IMR-90 (cell line): ENCODE data around the gene TENM4. TPM values are rescaled to one million over a fixed set of nuclear protein-coding genes. Genes with fewer than 3 reads are reported as not detected.

ENCODE experiments used
- ATAC-seq: fragments of 200-7000 bp; cut with Tn5 transposase; 2 replicates; pipeline ENCODE4 v1.9.1; 2020; ENCODE audit warnings: low read depth, mild to moderate bottlenecking, moderate library complexity
- BruUV-seq: library from RNA; stranded (reverse); fragments of 400-500 nt; replicated peaks from 2 replicates; lab custom pipeline; 2021; lab: Mats Ljungman, UMichigan
- CTCF ChIA-PET: fragments of 300-600 bp; formaldehyde crosslinking; extraction: SDS; loops from one replicate; lab custom pipeline; 2021; ENCODE audit warnings: antibody characterized with exemption; lab: Yijun Ruan, JAX
- POLR2A ChIA-PET: fragments of 300-600 bp; sonication (Branson Sonifier 250); formaldehyde crosslinking; loops from one replicate; lab custom pipeline; 2022; ENCODE audit warnings: antibody characterized with exemption; ENCODE audit not compliant: unreplicated experiment; lab: Charles Lee
- DNase-seq: peaks from one replicate; pipeline ENCODE4 v3.0.0; 2013
- H2AFZ ChIP-seq: replicated peaks from 2 replicates; pipeline ENCODE3; 2013; ENCODE audit warnings: low read length, mild to moderate bottlenecking; ENCODE audit not compliant: poor library complexity
- H2AK5ac ChIP-seq: 2 replicates; pipeline ENCODE4 v1.6.1; 2013; ENCODE audit warnings: low read depth, low read length, inconsistent platforms
- H2AK9ac ChIP-seq: replicated peaks from 2 replicates; pipeline ENCODE3; 2013; ENCODE audit warnings: mild to moderate bottlenecking, low read depth, low read length, moderate library complexity; ENCODE audit not compliant: poor library complexity
- H2BK120ac ChIP-seq: 2 replicates; pipeline ENCODE4 v1.6.1; 2013; ENCODE audit warnings: low read depth, low read length, inconsistent platforms
- H2BK15ac ChIP-seq: 3 replicates; pipeline ENCODE4 v1.6.1; 2013; ENCODE audit warnings: low read depth, low read length, inconsistent platforms
- H2BK20ac ChIP-seq: 2 replicates; pipeline ENCODE4 v1.6.1; 2013; ENCODE audit warnings: low read depth, mild to moderate bottlenecking, inconsistent platforms, low read length, moderate library complexity
- H2BK5ac ChIP-seq: 2 replicates; pipeline ENCODE4 v1.6.1; 2013; ENCODE audit warnings: mild to moderate bottlenecking, low read depth, low read length, inconsistent platforms; ENCODE audit not compliant: poor library complexity, severe bottlenecking
- H3K14ac ChIP-seq: replicated peaks from 2 replicates; pipeline ENCODE4 v1.6.1; 2013; ENCODE audit warnings: low read depth, low read length, inconsistent platforms
- H3K18ac ChIP-seq: 2 replicates; pipeline ENCODE4 v1.6.1; 2013; ENCODE audit warnings: low read depth, low read length, control low read depth
- H3K23ac ChIP-seq: 2 replicates; pipeline ENCODE4 v1.6.1; 2013; ENCODE audit warnings: low read depth, low read length, inconsistent platforms
- H3K27ac ChIP-seq: 2 replicates; pipeline ENCODE4 v1.5.1; 2013; ENCODE audit warnings: mild to moderate bottlenecking, control low read depth, low read length; ENCODE audit not compliant: insufficient read depth
- H3K27me3 ChIP-seq: 2 replicates; pipeline ENCODE4 v1.6.1; 2013; ENCODE audit warnings: low read length; ENCODE audit not compliant: control insufficient read depth, insufficient read depth
- H3K36me3 ChIP-seq: 2 replicates; pipeline ENCODE4 v1.6.1; 2013; ENCODE audit warnings: low read length, mixed read lengths; ENCODE audit not compliant: control insufficient read depth, insufficient read depth
- H3K4ac ChIP-seq: 2 replicates; pipeline ENCODE4 v1.6.1; 2013; ENCODE audit warnings: low read depth, low read length, inconsistent platforms
- H3K4me1 ChIP-seq: 2 replicates; pipeline ENCODE4 v1.6.1; 2013; ENCODE audit warnings: low read length, mixed read lengths; ENCODE audit not compliant: control insufficient read depth, insufficient read depth
- H3K4me2 ChIP-seq: 2 replicates; pipeline ENCODE4 v1.6.1; 2013; ENCODE audit warnings: low read depth, mild to moderate bottlenecking, control low read depth, low read length, moderate library complexity
- H3K4me3 ChIP-seq: 2 replicates; pipeline ENCODE4 v1.5.1; 2013; ENCODE audit warnings: low read depth, mild to moderate bottlenecking, control low read depth, low read length, moderate library complexity; ENCODE audit not compliant: insufficient read depth
- H3K56ac ChIP-seq: 2 replicates; pipeline ENCODE4 v1.6.1; 2013; ENCODE audit warnings: low read length, inconsistent platforms; ENCODE audit not compliant: insufficient read depth; ENCODE audit errors: extremely low read depth
- H3K79me1 ChIP-seq, 2 experiments: 2 replicates each; pipeline ENCODE4 v1.6.1; 2013; ENCODE audit warnings: low read length in 2 of 2, inconsistent platforms in 1 of 2, low read depth in 1 of 2
- H3K9ac ChIP-seq: 2 replicates; pipeline ENCODE4 v1.6.1; 2013; ENCODE audit warnings: low read depth, low read length, control low read depth
- H3K9me1 ChIP-seq: 2 replicates; pipeline ENCODE4 v1.6.1; 2013; ENCODE audit warnings: low read length, inconsistent platforms; ENCODE audit not compliant: insufficient read depth
- H3K9me3 ChIP-seq: 2 replicates; pipeline ENCODE4 v1.6.1; 2013; ENCODE audit warnings: low read length; ENCODE audit not compliant: control insufficient read depth, insufficient read depth
- H4K20me1 ChIP-seq: 2 replicates; pipeline ENCODE4 v1.6.1; 2013; ENCODE audit warnings: low read length, inconsistent platforms; ENCODE audit not compliant: insufficient read depth
- H4K5ac ChIP-seq: 2 replicates; pipeline ENCODE4 v1.6.1; 2013; ENCODE audit warnings: mild to moderate bottlenecking, low read depth, low read length, control low read depth
- H4K8ac ChIP-seq, 2 experiments: 2 replicates each; pipeline ENCODE4 v1.6.1; 2013; ENCODE audit warnings: low read depth in 2 of 2, low read length in 2 of 2, control low read depth in 1 of 2, inconsistent platforms in 1 of 2
- H4K91ac ChIP-seq: 2 replicates; pipeline ENCODE4 v1.6.1; 2013; ENCODE audit warnings: low read depth, low read length, inconsistent platforms; ENCODE audit not compliant: insufficient read depth
- CEBPB ChIP-seq: IDR thresholded peaks from 2 replicates; pipeline ENCODE4 v1.6.1; 2012; ENCODE audit warnings: low read depth, low read length, improper control_type of control experiment
- ELK1 ChIP-seq: fragments of 150-350 bp; IDR thresholded peaks from 2 replicates; pipeline ENCODE4 v1.6.1; 2016; ENCODE audit warnings: low read depth, mild to moderate bottlenecking, low read length, moderate library complexity, borderline replicate concordance
- FOS ChIP-seq: fragments of 150-350 bp; IDR thresholded peaks from 2 replicates; pipeline ENCODE4 v1.6.1; 2016; ENCODE audit warnings: low read depth, low read length
- MAFK ChIP-seq: IDR thresholded peaks from 2 replicates; pipeline ENCODE4 v1.6.1; 2012; ENCODE audit warnings: low read depth, low read length, improper control_type of control experiment
- NFE2L2 ChIP-seq: fragments of 150-350 bp; IDR thresholded peaks from 2 replicates; pipeline ENCODE4 v1.6.1; 2016; ENCODE audit warnings: low read depth, mild to moderate bottlenecking, low read length
- RAD21 ChIP-seq: IDR thresholded peaks from 2 replicates; pipeline ENCODE4 v1.6.1; 2012; ENCODE audit warnings: low read length, improper control_type of control experiment
- SMC3 ChIP-seq: fragments of 150-350 bp; IDR thresholded peaks from 2 replicates; pipeline ENCODE4 v1.6.1; 2016; ENCODE audit warnings: low read depth, mild to moderate bottlenecking, antibody characterized with exemption, low read length, moderate library complexity
- USF2 ChIP-seq: fragments of 150-350 bp; IDR thresholded peaks from 2 replicates; pipeline ENCODE4 v1.6.1; 2017; ENCODE audit warnings: mild to moderate bottlenecking, antibody characterized with exemption, low read length, low read depth
- WGBS, 2 experiments: methylation state at CpG; one replicate each; pipeline versions ENCODE4 v1.1.5 to v1.1.7; 2013; ENCODE audit warnings: missing lambda C conversion rate in 2 of 2; ENCODE audit not compliant: insufficient read length in 1 of 2; ENCODE audit errors: extremely low coverage in 2 of 2; 5-methylcytosine and 5-hydroxymethylcytosine counted together
- dilution Hi-C: fragments of 300-500 bp; cut with HindIII; formaldehyde crosslinking; loops from one replicate; pipeline ENCODE4 v1.14.3; 2018; ENCODE audit warnings: low sequenced_read_pairs; ENCODE audit not compliant: unreplicated experiment
- in situ Hi-C: fragments of 300-500 bp; cut with MboI; formaldehyde crosslinking; loops from 3 replicates; pipeline ENCODE4 v1.14.3; 2019; ENCODE audit warnings: low sequenced_read_pairs, inconsistent platforms, mixed read lengths
- intact Hi-C: fragments of 100-400 bp; cut with micrococcal nuclease; formaldehyde crosslinking; loops from 2 replicates; pipeline ENCODE4 v1.10.0; 2022
- polyA plus RNA-seq, 3 experiments: library from polyadenylated mRNA; depleted of rRNA; stranded (reverse); fragments of >200 nt; gene quantifications; 2 replicates each; pipeline ENCODE4 v1.2.3, GENCODE V29; 2012; ENCODE audit warnings: low replicate concordance in 1 of 3
- total RNA-seq: library from RNA; depleted of rRNA; stranded (reverse); fragments of >200 nt; gene quantifications from 2 replicates; pipeline ENCODE4 v1.2.3, GENCODE V29; 2012
- TF ChIP-seq, protein P1 (sequence below): conservative IDR thresholded peaks from 2 replicates; pipeline ENCODE4 v1.5.1; 2012; ENCODE audit warnings: mild to moderate bottlenecking, low read depth, low read length, improper control_type of control experiment

Gene TENM4
- total and polyA plus RNA-seq, 2 of the 4 experiments (the other 2 are of a cell fraction), result 7.4 to 9.0 TPM

DNA sequence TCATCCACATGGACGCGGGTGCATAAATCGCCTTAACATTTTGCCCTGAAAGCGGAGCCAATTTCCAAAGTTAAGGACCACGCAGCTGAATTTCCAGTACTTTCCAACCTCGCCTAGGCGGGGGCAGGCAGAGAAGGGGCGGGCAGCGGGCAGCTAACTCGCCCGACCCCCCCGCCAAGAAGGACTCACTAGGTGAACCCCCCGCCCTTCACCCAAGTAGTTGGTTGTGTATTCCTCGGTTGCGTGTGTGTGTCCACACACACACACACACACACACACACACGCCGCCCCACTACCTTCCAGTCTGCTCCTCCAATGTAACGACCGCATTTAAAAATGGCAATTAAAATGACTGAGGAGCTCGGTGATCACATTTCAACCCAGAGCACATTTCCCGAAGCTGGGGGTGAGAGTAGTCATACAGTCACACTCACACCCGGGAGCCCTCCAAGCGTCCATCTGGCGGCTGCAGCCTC, 1.4 kb downstream of the TENM4 start (continued):
- no peak for TF ChIP-seq FOS

DNA sequence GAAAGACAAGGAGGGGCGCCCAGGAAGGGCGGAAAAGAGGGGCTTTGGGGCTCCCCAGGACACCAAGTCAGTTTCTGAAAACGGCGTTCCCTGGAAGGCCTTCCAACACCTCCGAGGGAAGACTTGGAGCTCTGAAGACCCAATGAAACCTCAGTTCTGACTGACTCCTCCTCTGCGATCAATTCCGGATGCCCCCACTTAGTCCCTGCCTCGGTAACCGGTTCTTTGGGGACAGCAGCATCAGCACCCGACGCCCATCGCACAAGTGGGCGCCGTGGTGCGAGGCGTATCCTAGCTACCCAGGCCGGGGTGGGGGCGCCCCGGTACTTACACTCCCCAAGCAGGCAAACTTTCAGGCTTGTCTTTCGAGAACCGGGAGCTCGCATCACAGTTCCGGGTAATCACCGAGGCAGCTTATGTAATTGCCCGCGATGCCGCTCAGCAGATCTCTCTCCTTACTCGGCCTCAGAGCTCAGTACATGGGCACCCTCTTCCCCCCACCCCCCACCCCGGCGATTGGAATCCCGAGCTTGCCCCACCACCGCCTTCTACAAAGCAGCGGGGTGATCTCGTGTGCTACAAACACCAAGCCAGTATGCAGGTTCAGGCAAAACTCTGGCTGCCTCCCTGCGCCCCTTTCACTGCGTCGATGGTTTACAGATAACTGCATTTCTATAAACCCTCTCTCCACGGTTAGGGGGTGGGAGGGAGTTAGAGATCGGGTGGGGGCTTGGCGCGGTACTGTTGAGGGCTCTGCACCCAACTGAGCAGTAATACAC, 2.0 kb downstream of the TENM4 start:
- peak overlapping the region; percentile 22 for H3K14ac ChIP-seq
- no peak overlapping the region for H2BK15ac ChIP-seq
- H4K91ac ChIP-seq, result no peak overlapping the region
- peak overlapping the region; percentile 25; the same call in 1 of the 2 replicates for H3K18ac ChIP-seq
- in situ Hi-C loops (loop anchor here (10.0 kb wide), 1 partner anchor 344 kb away; no protein-coding TSS in a partner anchor), dilution Hi-C loops (no loop called here), intact Hi-C loops (loop anchor here (10.0 kb wide), 1 partner anchor 334 kb away; no protein-coding TSS in a partner anchor)
- peaks cover 2% of the 10 kb centered on the region; the same call in 1 of the 2 replicates for H3K9me1 ChIP-seq
- peak overlapping the region; percentile 7; the same call in 1 of the 2 replicates for H4K5ac ChIP-seq
- H3K79me1 ChIP-seq, result peaks cover 6 to 34% of the 10 kb centered on the region in 2 experiments
- WGBS, 2 experiments, result 0% methylated on average over 16 of the region's 41 CpGs; no CpG with 5 or more reads in 1 of the 2 experiments
- peak overlapping the region; percentile 32; the same call in 1 of the 2 replicates for H2AK5ac ChIP-seq
- H3K36me3 ChIP-seq, result no peaks in the 10 kb centered on the region
- H3K4me2 ChIP-seq, result peak overlapping the region; percentile 86
- peak overlapping the region; percentile 39 to 75; a peak in 1 of 4 replicates for H4K8ac ChIP-seq
- no peak for ATAC-seq
- peak overlapping the region; percentile 26; the same call in 1 of the 2 replicates for H2BK120ac ChIP-seq
- no peak overlapping the region for H3K56ac ChIP-seq
- peak overlapping the region; percentile 57 for H3K4me3 ChIP-seq
- peak overlapping the region; percentile 60; the same call in 1 of the 2 replicates for H3K9ac ChIP-seq
- ChIA-PET CTCF (interaction anchor here (0.6 to 2.0 kb wide), 5 partner anchors 17 to 107 kb away, joined by 3 to 5 read pairs (median 4); no protein-coding TSS in a partner anchor), POLR2A (no interaction called here)
- no TSS peak for BruUV-seq
- peak overlapping the region; percentile 67 for H3K23ac ChIP-seq
- H3K4me1 ChIP-seq, result peaks cover 7% of the 10 kb centered on the region
- peak; percentile 42 for DNase-seq
- H2AK9ac ChIP-seq, result peak overlapping the region; percentile 88
- 0 out of 2 replicates have a peak overlapping the region, but pooled peaks have one; percentile 23 for H2BK20ac ChIP-seq
- TF ChIP-seq RAD21, result no peak
- TF ChIP-seq ELK1, result no peak
- TF ChIP-seq SMC3, result no peak
- no peak for TF ChIP-seq USF2
- TF ChIP-seq, protein P1, sequence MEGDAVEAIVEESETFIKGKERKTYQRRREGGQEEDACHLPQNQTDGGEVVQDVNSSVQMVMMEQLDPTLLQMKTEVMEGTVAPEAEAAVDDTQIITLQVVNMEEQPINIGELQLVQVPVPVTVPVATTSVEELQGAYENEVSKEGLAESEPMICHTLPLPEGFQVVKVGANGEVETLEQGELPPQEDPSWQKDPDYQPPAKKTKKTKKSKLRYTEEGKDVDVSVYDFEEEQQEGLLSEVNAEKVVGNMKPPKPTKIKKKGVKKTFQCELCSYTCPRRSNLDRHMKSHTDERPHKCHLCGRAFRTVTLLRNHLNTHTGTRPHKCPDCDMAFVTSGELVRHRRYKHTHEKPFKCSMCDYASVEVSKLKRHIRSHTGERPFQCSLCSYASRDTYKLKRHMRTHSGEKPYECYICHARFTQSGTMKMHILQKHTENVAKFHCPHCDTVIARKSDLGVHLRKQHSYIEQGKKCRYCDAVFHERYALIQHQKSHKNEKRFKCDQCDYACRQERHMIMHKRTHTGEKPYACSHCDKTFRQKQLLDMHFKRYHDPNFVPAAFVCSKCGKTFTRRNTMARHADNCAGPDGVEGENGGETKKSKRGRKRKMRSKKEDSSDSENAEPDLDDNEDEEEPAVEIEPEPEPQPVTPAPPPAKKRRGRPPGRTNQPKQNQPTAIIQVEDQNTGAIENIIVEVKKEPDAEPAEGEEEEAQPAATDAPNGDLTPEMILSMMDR, result no peak
- TF ChIP-seq MAFK, result no peak
- no peak for TF ChIP-seq NFE2L2
- no peak for TF ChIP-seq CEBPB
- no peaks in the 10 kb centered on the region for H3K27me3 ChIP-seq
- H2BK5ac ChIP-seq, result peak overlapping the region; percentile 0
- H3K4ac ChIP-seq, result peak overlapping the region; percentile 49
- no peaks in the 10 kb centered on the region for H4K20me1 ChIP-seq
- H2AFZ ChIP-seq, result peak overlapping the region; percentile 87
- H3K27ac ChIP-seq, result peak overlapping the region; percentile 28
- no peaks in the 10 kb centered on the region for H3K9me3 ChIP-seq
